SK-N-SH treated with all-trans-retinoic acid at 6 μM for 48 hours (cell line): ENCODE data around the gene CYP46A1.

Source experiments
- BACH2 ChIP-seq: fragments of 250-450 bp; sonication (Bioruptor Pico); IDR thresholded peaks from 2 replicates; pipeline ENCODE4 v1.9.0; 2021; ENCODE audit warnings: mild to moderate bottlenecking, borderline replicate concordance
- CREB5 ChIP-seq: fragments of 250-450 bp; sonication (Bioruptor Pico); IDR thresholded peaks from 2 replicates; pipeline ENCODE4 v1.5.1; 2020; ENCODE audit warnings: low read depth, mild to moderate bottlenecking, moderate library complexity
- CSDC2 ChIP-seq: fragments of 250-450 bp; sonication (Bioruptor Pico); IDR thresholded peaks from 2 replicates; pipeline ENCODE4 v1.5.0; 2020; ENCODE audit warnings: mild to moderate bottlenecking, moderate library complexity
- ISL1 ChIP-seq: fragments of 250-450 bp; sonication (Bioruptor Pico); IDR thresholded peaks from 2 replicates; pipeline ENCODE4 v2.1.2; 2022; ENCODE audit warnings: mild to moderate bottlenecking, moderate library complexity
- OSR1 ChIP-seq: fragments of 250-450 bp; sonication (Bioruptor Pico); IDR thresholded peaks from 2 replicates; pipeline ENCODE4 v1.8.0; 2022; ENCODE audit warnings: moderate library complexity, mild to moderate bottlenecking, inconsistent platforms
- RARB ChIP-seq: fragments of 250-450 bp; sonication (Bioruptor Pico); IDR thresholded peaks from 2 replicates; pipeline ENCODE4 v1.8.0; 2021; ENCODE audit warnings: mild to moderate bottlenecking, moderate library complexity
- TSHZ2 ChIP-seq: fragments of 250-450 bp; sonication (Bioruptor Pico); IDR thresholded peaks from 2 replicates; pipeline ENCODE4 v1.5.0; 2020; ENCODE audit warnings: mild to moderate bottlenecking, moderate library complexity
- ZFP3 ChIP-seq: fragments of 250-450 bp; sonication (Bioruptor Pico); IDR thresholded peaks from 2 replicates; pipeline ENCODE4 v1.5.0; 2020; ENCODE audit warnings: mild to moderate bottlenecking, moderate library complexity
- TF ChIP-seq, protein P1 (sequence below): fragments of 250-450 bp; sonication (Bioruptor Pico); IDR thresholded peaks from 2 replicates; pipeline ENCODE4 v1.8.0; 2020; ENCODE audit warnings: mild to moderate bottlenecking, moderate library complexity, borderline replicate concordance

DNA sequence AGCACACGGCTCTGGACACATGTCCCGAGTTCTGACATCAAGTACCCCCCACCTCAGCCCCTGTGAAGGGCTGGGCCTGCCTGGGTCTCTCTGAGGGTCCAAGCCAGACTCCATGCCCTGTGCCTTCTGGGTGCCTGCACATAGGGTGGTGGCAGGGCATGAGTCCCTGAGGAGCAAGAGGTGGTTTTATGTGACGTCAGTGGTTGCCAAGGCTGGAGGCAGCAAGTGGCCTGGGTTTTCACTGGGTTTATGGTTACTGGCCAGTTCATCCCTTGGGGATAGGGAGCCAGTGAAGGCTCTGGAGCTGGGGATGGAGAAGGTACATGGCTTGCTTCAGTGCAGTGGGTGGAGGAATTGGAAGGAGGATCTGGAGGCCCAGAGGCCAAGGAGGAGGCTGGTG is 58.0 kb downstream of the CYP46A1 start:
- no peak for TF ChIP-seq OSR1 (CRISPR knock-in tag)
- no peak for TF ChIP-seq RARB (CRISPR knock-in tag)
- no peak for TF ChIP-seq ISL1
- no peak for TF ChIP-seq BACH2 (CRISPR knock-in tag)
- TF ChIP-seq TSHZ2: no peak
- TF ChIP-seq CSDC2 (CRISPR knock-in tag): no peak
- TF ChIP-seq, protein P1, sequence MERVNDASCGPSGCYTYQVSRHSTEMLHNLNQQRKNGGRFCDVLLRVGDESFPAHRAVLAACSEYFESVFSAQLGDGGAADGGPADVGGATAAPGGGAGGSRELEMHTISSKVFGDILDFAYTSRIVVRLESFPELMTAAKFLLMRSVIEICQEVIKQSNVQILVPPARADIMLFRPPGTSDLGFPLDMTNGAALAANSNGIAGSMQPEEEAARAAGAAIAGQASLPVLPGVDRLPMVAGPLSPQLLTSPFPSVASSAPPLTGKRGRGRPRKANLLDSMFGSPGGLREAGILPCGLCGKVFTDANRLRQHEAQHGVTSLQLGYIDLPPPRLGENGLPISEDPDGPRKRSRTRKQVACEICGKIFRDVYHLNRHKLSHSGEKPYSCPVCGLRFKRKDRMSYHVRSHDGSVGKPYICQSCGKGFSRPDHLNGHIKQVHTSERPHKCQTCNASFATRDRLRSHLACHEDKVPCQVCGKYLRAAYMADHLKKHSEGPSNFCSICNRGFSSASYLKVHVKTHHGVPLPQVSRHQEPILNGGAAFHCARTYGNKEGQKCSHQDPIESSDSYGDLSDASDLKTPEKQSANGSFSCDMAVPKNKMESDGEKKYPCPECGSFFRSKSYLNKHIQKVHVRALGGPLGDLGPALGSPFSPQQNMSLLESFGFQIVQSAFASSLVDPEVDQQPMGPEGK (CRISPR knock-in tag): no peak
- no peak for TF ChIP-seq CREB5 (CRISPR knock-in tag)
- TF ChIP-seq ZFP3 (CRISPR knock-in tag): no peak
